HG03442 (cell line): ENCODE results near the gene ERC1.
"Not testable (repeated sequence)": the region's sequence is repeated elsewhere in the genome, so short reads cannot be mapped to it uniquely, and the experiment has no call there.

Experiments
- ATAC-seq: cut with Tn5 transposase; IDR thresholded peaks from one replicate; pipeline ENCODE4 v1.9.1; 2021; ENCODE audit warnings: mild to moderate bottlenecking, moderate library complexity; ENCODE audit not compliant: unreplicated experiment

ERC1 gene

DNA sequence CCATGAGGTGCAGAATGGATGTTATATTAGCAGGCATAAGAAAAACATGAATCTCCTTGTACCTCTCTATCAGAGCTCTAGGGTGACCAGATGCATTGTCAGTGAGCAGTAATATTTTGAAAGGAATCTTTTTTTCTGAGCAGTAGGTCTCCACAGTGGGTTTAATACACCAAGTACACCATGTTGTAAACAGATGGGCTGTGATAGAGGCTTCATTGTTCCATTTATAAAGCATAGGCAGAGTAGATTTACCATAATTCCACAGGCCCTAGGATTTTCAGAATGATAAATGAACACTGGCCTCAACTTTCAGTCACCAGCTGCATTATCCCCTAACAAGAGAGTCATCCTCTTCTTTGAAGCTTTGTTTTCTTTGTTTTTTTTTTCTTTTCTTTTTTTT is 185.2 kb downstream of the ERC1 start:
- ATAC-seq = no peak

DNA sequence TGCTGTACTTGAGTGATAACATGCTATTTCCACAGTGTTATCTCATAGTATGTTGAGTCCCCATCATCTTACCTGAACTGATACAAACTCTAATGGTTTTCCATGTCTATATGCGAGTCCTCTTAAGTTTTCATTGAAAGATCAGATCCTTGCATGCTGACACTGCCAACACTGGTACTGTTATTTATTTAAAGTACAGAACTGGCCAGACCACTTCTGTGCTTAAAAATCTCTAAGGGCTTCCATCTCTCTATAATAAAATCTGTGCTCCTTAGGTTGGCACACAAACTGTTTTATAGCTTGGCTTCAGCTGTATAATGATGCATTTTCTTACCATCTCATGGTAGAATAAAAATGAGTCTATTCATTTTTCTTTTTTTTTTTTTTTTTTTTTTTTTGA is 188.1 kb downstream of the ERC1 start:
- ATAC-seq = no peak

- no peak for ATAC-seq
Observed at GRCh38 chr12:1182069-1182468, 191.0 kb downstream of the ERC1 start.

DNA sequence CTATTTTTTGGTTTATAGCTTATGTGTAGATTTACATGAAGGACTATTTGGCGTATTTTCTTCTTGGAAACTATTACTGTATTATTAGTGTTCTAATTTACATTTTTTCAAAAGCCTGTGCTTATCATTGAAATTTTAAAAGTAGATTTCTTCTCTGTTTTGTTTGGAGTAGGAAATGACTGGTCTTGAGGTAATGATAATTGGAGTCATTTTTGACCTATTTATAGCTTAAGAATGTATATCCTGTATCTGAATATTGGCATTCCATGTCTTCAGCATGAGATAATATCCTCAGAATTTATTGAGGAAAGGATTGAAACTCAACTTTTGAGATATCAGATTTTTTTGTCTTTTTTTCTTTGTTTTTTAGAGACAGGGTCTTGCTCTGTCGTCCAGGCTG is 193.4 kb downstream of the ERC1 start:
- no peak for ATAC-seq

DNA sequence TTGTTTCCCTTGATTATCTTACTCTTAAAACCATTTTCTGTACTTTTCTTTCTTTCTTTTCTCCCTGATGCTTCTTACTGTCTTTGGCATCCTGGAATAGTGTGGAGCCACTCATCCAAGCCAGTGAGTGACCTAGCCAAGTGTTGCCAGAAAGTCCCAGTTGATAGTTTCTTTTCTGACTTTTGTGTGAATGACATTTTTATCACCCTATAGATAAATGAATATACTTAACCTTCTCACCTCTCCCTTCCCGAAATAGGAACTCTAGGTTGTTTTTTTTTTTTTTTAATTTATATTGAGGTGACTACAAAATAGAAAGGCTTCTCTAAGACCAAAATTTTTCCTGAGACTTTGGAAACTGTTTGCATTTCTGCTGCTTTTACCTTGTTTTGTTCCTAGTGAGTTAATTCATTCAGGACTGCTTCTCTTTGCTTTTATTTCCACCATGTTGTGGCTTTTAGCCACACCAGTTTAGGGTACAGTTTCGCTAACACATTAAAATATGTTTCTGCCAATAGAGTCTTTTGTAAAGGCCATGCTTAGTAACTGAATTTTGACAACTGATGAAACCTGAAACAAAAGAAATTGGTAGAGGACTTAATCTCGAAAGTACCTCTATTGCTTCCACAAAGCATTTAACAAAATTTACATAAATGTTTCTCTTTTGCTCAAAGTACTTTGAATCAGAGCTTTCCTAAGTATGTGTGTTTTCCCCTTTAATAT is 194.6 kb downstream of the ERC1 start:
- no peak for ATAC-seq

- no peak for ATAC-seq
Observed at GRCh38 chr12:1186298-1186697, 195.3 kb downstream of the ERC1 start.

DNA sequence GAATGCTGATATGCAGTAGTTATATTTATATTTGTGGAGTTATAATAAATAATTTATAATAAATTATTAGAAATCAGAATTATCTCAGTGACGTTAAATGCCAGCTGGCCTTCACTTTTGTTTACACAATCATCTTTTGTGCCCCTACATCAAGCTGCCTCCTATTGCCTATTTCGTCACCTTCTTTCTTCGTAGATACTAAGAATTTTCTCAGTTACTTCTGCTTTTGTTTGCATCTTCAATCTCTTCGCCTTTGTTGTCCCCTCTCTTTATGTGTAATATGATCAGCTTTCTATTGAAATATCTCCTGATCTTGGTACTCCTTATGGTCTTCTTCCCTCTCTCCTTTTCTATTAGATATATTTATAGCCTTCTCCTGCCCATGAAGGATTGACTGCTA is 197.0 kb downstream of the ERC1 start:
- ATAC-seq = no peak

DNA sequence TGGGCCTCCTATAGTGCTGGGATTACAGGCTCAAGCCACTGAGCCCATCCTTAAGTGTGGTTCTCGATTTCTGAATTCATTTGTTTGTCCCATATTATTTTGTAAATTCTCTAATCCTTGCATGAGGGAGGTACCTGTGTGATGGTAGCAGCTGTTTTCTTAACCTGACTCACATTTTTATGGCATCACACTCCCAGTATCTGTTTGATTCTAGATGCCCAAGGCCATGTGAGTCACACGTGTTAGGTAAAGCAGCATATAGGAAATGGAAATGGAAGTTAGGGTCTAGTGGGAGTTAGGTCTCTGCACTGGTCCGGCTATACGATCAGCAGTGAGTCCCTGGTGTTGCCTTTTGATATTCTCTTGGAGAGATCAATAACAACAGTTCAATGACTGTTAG is 198.1 kb downstream of the ERC1 start:
- ATAC-seq = no peak

- no peak for ATAC-seq
Observed at GRCh38 chr12:1195513-1195912, 204.5 kb downstream of the ERC1 start.

- no peak for ATAC-seq
Observed at GRCh38 chr12:1197264-1198018, 206.4 kb downstream of the ERC1 start.

GRCh38 chr12:1198854-1199253 is 207.8 kb downstream of the ERC1 start:
- ATAC-seq = not testable (repeated sequence)

GRCh38 chr12:1199700-1200099 is 208.7 kb downstream of the ERC1 start:
- ATAC-seq = no peak

- ATAC-seq = no peak
Observed at GRCh38 chr12:1201030-1201429, 210.0 kb downstream of the ERC1 start.

DNA sequence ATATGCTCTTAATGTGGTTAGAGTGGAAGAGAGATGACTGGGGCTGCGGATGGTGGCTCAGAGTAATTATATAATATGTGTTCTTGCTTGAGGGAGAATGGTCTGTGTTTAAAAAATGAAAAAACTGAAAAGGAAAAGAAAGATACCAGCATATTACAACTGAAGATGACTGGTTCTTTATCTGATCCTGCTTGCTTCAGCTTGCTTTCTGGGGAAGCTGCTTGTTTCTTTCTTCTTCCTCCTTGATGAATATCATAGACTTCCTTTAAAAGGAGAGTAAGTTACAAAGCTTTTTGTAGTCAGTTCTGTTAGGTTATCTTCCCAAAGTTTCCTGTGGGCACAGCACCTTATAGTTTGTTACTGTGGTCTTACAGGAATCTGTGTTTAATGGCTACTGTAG is 210.9 kb downstream of the ERC1 start:
- ATAC-seq = no peak

DNA sequence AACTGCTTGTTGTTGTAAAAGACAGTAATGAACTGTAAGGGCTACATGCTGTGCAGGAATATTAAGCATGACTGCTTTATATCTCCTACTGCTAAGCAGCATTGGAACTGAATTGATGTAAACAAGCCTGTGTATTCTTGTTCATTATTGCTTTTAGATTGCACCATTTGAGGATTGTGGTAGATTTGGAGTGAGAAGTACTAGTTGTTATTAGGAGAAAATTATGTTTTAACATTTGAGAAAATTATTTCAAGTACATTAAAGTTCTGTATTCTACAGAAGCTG is 212.7 kb downstream of the ERC1 start:
- ATAC-seq = no peak

DNA sequence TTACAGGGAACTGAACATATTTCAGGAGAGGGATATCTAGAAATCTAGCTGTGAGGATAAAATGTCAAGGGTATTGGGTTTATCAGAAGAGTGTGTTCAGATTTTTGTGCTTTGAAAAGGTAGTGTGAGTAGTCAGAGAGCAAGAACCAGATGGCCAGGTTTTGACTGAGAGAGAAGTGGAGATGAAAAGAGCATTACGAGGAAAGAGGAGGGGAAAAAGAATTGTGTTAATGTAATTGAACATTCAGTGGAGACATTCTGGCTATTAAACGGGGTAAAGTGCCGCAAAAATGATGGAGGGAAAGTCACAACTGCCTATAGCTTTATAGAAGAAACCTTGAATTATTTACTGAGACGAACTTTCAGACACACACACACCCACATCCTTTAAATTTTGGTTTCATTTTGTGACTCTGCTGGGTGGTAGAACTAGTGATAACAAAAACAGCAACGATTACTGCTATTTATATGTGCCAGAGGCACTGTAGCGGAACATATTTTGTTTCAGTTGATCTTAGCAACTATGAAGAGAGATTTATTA is 213.6 kb downstream of the ERC1 start:
- ATAC-seq = peak; percentile 76

DNA sequence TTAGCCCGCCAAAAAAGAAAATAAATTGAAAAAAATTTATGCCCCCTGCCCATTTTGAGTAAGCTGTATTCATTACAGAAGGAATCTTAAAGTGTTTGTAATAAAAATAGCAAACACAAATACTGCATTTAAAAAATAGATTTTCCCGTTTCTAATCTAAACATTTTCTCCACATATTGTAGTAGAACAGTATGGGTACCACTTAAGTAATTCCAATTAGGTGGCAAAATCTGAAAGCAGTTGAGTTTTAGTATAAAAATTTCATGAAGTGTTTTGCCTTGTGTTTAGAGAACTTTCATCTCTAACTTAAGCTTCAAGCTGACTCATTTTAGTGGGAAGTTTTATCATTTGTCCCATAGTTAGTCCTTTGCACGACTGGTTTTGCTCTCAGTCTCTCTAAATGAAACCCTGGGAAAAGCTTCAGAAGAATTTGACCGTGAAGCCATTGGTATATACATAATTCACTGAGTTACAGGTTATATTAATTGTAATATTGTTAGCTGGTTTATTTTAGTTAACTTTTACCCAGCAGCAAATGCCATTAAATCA is 214.6 kb downstream of the ERC1 start:
- no peak for ATAC-seq

- no peak for ATAC-seq
Observed at GRCh38 chr12:1206118-1206734, 215.2 kb downstream of the ERC1 start.

GRCh38 chr12:1207276-1207675 is 216.3 kb downstream of the ERC1 start:
- no peak for ATAC-seq

DNA sequence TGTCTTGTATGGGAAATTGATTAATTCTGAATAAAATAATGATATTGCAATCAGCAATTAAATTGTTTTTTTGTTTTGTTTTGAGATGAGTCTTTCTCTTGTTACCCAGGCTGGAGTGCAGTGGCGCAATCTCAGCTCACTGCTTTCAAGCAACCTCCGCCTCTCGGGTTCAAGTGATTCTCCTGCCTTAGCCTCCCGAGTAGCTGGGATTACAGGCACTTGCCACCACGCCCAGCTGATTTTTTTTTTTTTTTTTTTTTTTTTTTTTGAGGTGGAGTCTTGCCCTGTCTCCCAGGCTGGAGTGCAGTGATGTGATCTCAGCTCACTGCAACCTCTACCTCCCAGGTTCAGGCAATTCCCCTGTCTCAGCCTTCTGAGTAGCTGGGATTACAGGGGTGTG is 217.7 kb downstream of the ERC1 start:
- ATAC-seq = not testable (repeated sequence)

GRCh38 chr12:1212526-1212925 is 221.5 kb downstream of the ERC1 start:
- ATAC-seq = no peak

DNA sequence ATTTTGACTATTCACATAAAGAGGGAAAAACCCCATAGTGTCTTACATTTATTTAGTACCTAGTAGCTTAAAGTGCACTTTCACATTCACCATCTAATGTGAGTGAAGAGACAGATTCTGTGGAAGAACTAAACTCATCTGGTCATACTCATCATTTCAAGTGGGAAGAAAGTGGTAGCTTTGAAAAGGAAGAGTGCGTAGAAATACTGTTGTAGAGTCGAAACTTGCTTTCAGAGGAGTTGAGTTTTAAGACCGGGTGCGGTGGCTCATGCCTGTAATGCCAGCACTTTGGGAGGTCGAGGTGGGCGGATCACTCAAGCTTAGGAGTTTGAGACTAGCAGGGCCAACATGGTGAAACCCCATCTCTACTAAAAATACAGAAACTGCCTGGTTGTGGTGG is 222.2 kb downstream of the ERC1 start:
- ATAC-seq = no peak
